ENCODE results near the gene FOXB1. TPM values are rescaled to one million over a fixed set of nuclear protein-coding genes. Genes with fewer than 3 reads are reported as not detected.

Gene FOXB1
- polyA plus RNA-seq, 1 donor (not counting 4 experiments of a cell fraction or from before 2014, with no cell fraction given) = not detected

GRCh38 chr15:60021589-60022378 lies 17.7 kb downstream of the FOXB1 start:
- H2AFZ ChIP-seq (ENCODE audit: control insufficient read depth, low read length) = peak overlapping the region; percentile 35
- H3K27me3 ChIP-seq (ENCODE audit: control insufficient read depth, extremely low read depth, insufficient read depth, low read length) = no peaks in the 10 kb centered on the region
- H3K4me3 ChIP-seq (ENCODE audit: control insufficient read depth in 2 of 3, extremely low read depth in 1 of 3, insufficient read depth in 2 of 3, low read depth in 1 of 3, low read length in 3 of 3) = peak overlapping the region in 1 of 3 experiments; percentile 17
- H3K79me2 ChIP-seq (ENCODE audit: control insufficient read depth, insufficient read depth, low read length) = no peaks in the 10 kb centered on the region
- TF ChIP-seq EZH2 (IDR thresholded peaks at IDR 0.05; ENCODE audit: low read length) = no peak
- TF ChIP-seq, protein P1, sequence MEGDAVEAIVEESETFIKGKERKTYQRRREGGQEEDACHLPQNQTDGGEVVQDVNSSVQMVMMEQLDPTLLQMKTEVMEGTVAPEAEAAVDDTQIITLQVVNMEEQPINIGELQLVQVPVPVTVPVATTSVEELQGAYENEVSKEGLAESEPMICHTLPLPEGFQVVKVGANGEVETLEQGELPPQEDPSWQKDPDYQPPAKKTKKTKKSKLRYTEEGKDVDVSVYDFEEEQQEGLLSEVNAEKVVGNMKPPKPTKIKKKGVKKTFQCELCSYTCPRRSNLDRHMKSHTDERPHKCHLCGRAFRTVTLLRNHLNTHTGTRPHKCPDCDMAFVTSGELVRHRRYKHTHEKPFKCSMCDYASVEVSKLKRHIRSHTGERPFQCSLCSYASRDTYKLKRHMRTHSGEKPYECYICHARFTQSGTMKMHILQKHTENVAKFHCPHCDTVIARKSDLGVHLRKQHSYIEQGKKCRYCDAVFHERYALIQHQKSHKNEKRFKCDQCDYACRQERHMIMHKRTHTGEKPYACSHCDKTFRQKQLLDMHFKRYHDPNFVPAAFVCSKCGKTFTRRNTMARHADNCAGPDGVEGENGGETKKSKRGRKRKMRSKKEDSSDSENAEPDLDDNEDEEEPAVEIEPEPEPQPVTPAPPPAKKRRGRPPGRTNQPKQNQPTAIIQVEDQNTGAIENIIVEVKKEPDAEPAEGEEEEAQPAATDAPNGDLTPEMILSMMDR (optimal IDR thresholded peaks at IDR 0.05 in 1 of 3, IDR thresholded peaks at IDR 0.05 in 1 of 3, conservative IDR thresholded peaks at IDR 0.05 in 1 of 3; ENCODE audit: extremely low read depth in 1 of 3, insufficient read depth in 2 of 3, low read length in 3 of 3) = no peak
- dilution Hi-C loops (cut with MboI; ENCODE audit: extremely low pct_ligation_motif_present, low sequenced_read_pairs) = no loop called here
- no peak overlapping the region for H3K9ac ChIP-seq (ENCODE audit: control insufficient read depth, extremely low read depth, insufficient read depth, low read length)
- peaks cover 18% of the 10 kb centered on the region for H3K4me1 ChIP-seq (ENCODE audit: control insufficient read depth, extremely low read depth, insufficient read depth, low read length)
- no peaks in the 10 kb centered on the region for H4K20me1 ChIP-seq (ENCODE audit: control insufficient read depth, extremely low read depth, insufficient read depth, low read length)
- no peaks in the 10 kb centered on the region for H3K9me3 ChIP-seq (ENCODE audit: control insufficient read depth, low read depth, low read length)
- no peaks in the 10 kb centered on the region for H3K9me1 ChIP-seq (ENCODE audit: control insufficient read depth, extremely low read depth, insufficient read depth, low read length)
- DNase-seq (ENCODE audit: low read depth, low spot score) = peak; percentile 21
- H3K36me3 ChIP-seq (ENCODE audit: control insufficient read depth in 2 of 2, extremely low read depth in 1 of 2, insufficient read depth in 2 of 2, low read length in 2 of 2) = no peaks in the 10 kb centered on the region
- peak overlapping the region; percentile 49 for H3K4me2 ChIP-seq (ENCODE audit: control insufficient read depth, extremely low read depth, insufficient read depth, low read depth, low read length)
- FAIRE-seq = peak; percentile 85
- H3K27ac ChIP-seq (ENCODE audit: control insufficient read depth, insufficient read depth, low read length) = peak overlapping the region; percentile 13

GRCh38 chr15:60022379-60022741 lies 18.2 kb downstream of the FOXB1 start:
- peaks cover 18% of the 10 kb centered on the region for H3K4me1 ChIP-seq (ENCODE audit: control insufficient read depth, extremely low read depth, insufficient read depth, low read length)
- no peaks in the 10 kb centered on the region for H3K27me3 ChIP-seq (ENCODE audit: control insufficient read depth, extremely low read depth, insufficient read depth, low read length)
- FAIRE-seq = no peak
- H2AFZ ChIP-seq (ENCODE audit: control insufficient read depth, low read length) = no peak overlapping the region
- H3K4me2 ChIP-seq (ENCODE audit: control insufficient read depth, extremely low read depth, insufficient read depth, low read depth, low read length) = peak overlapping the region; percentile 49
- no peaks in the 10 kb centered on the region for H3K9me3 ChIP-seq (ENCODE audit: control insufficient read depth, low read depth, low read length)
- dilution Hi-C loops (cut with MboI; ENCODE audit: extremely low pct_ligation_motif_present, low sequenced_read_pairs) = no loop called here
- TF ChIP-seq EZH2 (IDR thresholded peaks at IDR 0.05; ENCODE audit: low read length) = no peak
- TF ChIP-seq, protein P1 (optimal IDR thresholded peaks at IDR 0.05 in 1 of 3, IDR thresholded peaks at IDR 0.05 in 1 of 3, conservative IDR thresholded peaks at IDR 0.05 in 1 of 3; ENCODE audit: extremely low read depth in 1 of 3, insufficient read depth in 2 of 3, low read length in 3 of 3) = no peak
- H3K9ac ChIP-seq (ENCODE audit: control insufficient read depth, extremely low read depth, insufficient read depth, low read length) = no peak overlapping the region
- no peaks in the 10 kb centered on the region for H4K20me1 ChIP-seq (ENCODE audit: control insufficient read depth, extremely low read depth, insufficient read depth, low read length)
- no peaks in the 10 kb centered on the region for H3K9me1 ChIP-seq (ENCODE audit: control insufficient read depth, extremely low read depth, insufficient read depth, low read length)
- DNase-seq (ENCODE audit: low read depth, low spot score) = no peak
- no peaks in the 10 kb centered on the region for H3K36me3 ChIP-seq (ENCODE audit: control insufficient read depth in 2 of 2, extremely low read depth in 1 of 2, insufficient read depth in 2 of 2, low read length in 2 of 2)
- no peak overlapping the region for H3K4me3 ChIP-seq (ENCODE audit: control insufficient read depth in 2 of 3, extremely low read depth in 1 of 3, insufficient read depth in 2 of 3, low read depth in 1 of 3, low read length in 3 of 3)
- no peaks in the 10 kb centered on the region for H3K79me2 ChIP-seq (ENCODE audit: control insufficient read depth, insufficient read depth, low read length)
- H3K27ac ChIP-seq (ENCODE audit: control insufficient read depth, insufficient read depth, low read length) = no peak overlapping the region

Measured in keratinocyte (primary cell).